Caki2 (cell line): ENCODE data around the gene ACAD11. TPM values are rescaled to one million over a fixed set of nuclear protein-coding genes. Genes with fewer than 3 reads are reported as not detected.
"Not testable (repeated sequence)": the region's sequence is repeated elsewhere in the genome, so short reads cannot be mapped to it uniquely, and the experiment has no call there.

Experiments used
- DNase-seq: peaks from one replicate; pipeline ENCODE4 v3.0.0-alpha.2; 2015; ENCODE audit warnings: low read depth
- in situ Hi-C: cut with HindIII; loops from 2 replicates; pipeline ENCODE4 v1.10.0; 2016; ENCODE audit warnings: low sequenced_read_pairs, low pct_unique_long_range_greater_than_20kb, mixed read lengths
- total RNA-seq: library from RNA; depleted of rRNA; stranded (reverse); fragments of >200 nt; shearing (Covaris generic); gene quantifications from 2 replicates; pipeline ENCODE4 v1.2.3, GENCODE V29; 2014; ENCODE audit warnings: low replicate concordance

The ACAD11 gene
- total RNA-seq, 1 experiment from 2014 or later: 6.0 TPM

GRCh38 chr3:132622148-132622547, 37.5 kb downstream of the ACAD11 start:
- DNase-seq: no peak
- in situ Hi-C loops: no loop called here

DNA sequence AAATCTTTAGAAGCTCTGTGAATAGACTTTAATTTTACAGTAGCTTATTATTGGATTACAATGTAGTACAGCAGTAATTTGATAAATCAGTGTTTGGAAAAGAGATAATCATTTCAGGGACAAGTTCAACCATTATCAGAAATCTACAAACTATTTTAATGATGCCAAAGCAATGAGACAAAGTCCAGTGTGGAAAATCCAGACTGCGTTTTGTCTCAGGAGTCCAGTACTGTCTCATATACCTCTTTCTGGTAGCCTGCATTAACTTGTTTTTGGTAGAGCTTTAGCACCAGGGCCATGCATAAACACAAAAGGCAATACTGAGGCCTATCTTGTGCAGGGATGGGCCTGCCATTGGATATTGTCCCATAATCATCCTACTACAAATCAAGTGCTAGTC, 42.8 kb downstream of the ACAD11 start:
- DNase-seq: no peak
- in situ Hi-C loops: no loop called here

DNA sequence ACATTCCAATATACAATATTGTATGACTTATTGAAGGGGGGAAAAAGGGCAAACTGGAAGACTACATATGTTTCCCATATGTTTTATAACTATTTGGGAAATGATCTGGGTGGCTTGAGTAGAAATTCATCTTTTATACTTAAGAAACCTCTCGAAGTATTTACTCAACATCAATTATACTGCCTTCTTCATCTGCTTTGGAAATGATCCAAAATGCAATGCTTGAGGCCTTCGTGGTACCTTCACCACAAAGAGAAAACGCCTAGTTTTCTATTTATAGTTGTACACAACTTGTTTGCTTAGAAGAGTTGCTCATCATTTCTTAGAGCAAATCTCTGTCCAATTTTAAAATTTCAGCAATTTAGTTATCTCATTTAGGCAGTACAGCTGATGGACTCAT, 43.7 kb downstream of the ACAD11 start:
- in situ Hi-C loops: no loop called here
- no peak for DNase-seq

DNA sequence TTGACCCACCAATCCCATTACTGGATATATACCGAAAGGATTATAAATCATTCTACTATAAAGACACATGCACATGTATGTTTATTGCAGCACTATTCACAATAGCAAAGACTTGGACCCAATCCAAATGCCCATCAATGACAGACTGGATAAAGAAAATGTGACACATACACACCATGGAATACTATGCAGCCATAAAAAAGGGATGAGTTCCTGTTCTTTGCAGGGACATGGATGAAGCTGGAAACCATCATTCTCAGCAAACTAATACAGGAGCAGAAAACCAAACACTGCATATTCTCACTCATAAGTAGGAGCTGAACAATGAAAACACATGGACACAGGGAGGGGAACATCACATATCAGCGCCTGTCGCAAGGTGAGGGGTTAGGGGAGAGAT, 44.3 kb downstream of the ACAD11 start:
- DNase-seq, in situ Hi-C loops: not testable (repeated sequence)

DNA sequence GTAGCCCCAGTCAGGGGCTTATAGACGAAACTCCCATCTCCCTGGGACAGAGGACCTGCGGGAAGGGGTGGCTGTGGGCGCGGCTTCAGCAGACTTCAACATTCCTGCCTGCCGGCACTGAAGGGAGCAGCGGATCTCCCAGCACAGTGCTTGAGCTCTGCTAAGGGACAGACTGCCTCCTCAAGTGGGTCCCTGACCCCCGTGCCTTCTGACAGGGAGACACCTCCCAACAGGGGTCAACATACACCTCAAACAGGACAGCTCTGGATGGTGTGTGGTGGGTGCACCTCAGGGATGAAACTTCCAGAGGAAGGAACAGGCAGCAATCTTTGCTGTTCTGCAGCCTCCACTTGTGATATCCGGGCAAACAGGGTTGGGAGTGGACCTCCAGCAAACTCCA, 53.0 kb downstream of the ACAD11 start:
- DNase-seq, in situ Hi-C loops: not testable (repeated sequence)

GRCh38 chr3:132606085-132606484, 53.5 kb downstream of the ACAD11 start:
- DNase-seq: no peak

GRCh38 chr3:132605374-132605792, 54.2 kb downstream of the ACAD11 start:
- DNase-seq: no peak
- in situ Hi-C loops: no loop called here

More at GRCh38 chr3:132606085-132606484, 53.5 kb downstream of the ACAD11 start:
- in situ Hi-C loops: no loop called here

- in situ Hi-C loops, DNase-seq: not testable (repeated sequence)
These were observed 59.0 kb downstream of the ACAD11 start for GRCh38 chr3:132600614-132601013.

DNA sequence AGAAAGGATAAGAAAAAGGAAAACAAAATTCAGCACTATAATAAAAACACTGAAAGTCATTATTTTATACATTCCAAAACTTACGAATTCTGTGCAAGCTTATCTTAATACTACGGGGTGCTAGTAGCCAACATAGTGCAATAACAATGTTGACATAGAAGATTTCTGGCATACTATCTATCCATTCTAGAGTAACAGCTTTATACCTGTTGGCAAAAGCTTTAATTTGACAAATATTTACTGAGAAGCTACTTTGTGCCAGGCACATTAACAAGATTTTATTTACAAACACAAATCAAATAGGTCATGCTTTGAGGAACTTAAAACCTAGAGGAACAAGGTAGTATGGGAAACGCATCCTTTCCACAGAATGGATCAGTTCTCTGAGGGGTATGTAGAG, 61.4 kb downstream of the ACAD11 start:
- no peak for DNase-seq
- in situ Hi-C loops: no loop called here

DNA sequence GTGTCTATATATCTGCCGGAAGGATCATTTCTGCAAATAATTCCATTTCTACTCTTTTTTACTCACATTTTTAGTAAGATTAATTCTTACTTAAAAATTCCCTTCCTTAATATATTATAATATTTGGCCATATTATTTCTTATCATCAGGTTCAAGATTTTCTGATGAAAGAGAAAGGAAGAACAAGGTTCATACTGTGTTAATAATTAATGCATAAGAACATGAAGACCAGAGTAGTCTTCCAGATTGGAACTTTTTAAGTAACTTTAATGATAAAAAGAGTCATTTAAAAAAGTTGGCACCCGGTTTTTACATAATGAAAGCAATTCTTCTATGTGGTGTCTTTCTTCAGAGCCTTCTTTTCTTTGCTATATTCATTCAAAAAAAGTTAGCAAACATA, 61.9 kb downstream of the ACAD11 start:
- no peak for DNase-seq
- in situ Hi-C loops: no loop called here

- no peak for DNase-seq
- in situ Hi-C loops: no loop called here
These were observed 62.7 kb downstream of the ACAD11 start, which contains the start of gene ACKR4 for GRCh38 chr3:132596816-132597433. Gene ACKR4, plus strand, starts transcription at chr3:132597270. Its CDS starts 3,128 bp downstream, at chr3:132600398.

- in situ Hi-C loops: no loop called here
- DNase-seq: no peak
These were observed 63.3 kb downstream of the ACAD11 start for GRCh38 chr3:132596326-132596725.

GRCh38 chr3:132595014-132595413, 64.6 kb downstream of the ACAD11 start:
- DNase-seq: no peak
- in situ Hi-C loops: no loop called here

- in situ Hi-C loops: no loop called here
- no peak for DNase-seq
These were observed 65.1 kb downstream of the ACAD11 start for GRCh38 chr3:132594498-132594897.

GRCh38 chr3:132593947-132594323, 65.7 kb downstream of the ACAD11 start:
- in situ Hi-C loops: no loop called here
- DNase-seq: no peak

DNA sequence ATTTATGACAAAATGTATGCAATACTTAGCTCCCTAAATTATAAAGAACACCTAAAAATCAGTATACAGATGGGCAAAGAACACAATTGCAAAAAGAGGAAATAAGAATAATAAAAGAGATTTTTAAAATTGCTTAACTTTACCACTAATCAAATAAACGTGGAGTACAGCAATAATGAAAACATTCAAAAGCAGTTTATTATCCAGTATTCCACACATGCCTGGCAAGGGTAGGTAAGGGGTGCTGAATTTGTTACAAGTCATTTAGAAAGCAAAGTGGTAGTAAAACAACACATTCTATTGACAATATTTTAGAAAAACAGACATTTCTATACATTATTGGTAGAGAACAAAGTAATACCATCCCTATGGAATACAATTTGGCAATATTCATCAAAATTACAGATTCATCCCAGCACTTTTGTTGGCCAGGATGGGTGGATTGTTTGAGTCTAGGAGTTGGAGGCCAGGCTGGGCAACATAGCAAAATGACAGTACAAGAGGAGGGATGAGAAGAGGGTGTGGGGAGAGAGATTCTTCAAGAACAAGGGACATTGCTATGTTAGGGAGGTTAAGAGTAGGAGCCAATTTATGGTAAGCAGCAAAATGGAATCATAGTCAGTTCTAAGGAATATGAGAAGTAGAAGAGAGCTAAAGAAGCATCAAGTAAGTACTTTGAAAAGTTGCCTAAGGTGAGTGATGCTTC, 66.2 kb downstream of the ACAD11 start:
- in situ Hi-C loops: no loop called here
- DNase-seq: no peak

- DNase-seq: no peak
- in situ Hi-C loops: no loop called here
These were observed 67.4 kb downstream of the ACAD11 start for GRCh38 chr3:132592216-132592615.

DNA sequence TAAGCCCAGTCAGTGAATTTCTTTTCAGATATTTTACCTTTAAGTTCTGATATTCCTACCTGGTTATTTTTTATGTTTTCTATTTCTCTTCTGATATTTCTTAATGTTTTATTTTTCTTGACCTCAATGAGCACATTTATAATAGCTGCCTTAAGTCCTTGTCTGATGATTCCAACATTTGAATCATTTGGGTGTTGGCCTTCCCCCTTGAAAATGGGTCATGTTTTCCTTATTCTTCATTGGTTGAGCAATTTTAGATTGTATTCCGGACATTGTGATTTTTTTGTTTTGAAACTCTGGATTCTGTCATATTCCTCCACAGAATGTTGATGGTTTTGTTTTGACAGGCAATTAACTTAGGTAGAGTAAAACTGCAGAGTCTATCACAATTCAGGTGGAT, 72.2 kb downstream of the ACAD11 start:
- in situ Hi-C loops: no loop called here
- DNase-seq: no peak

- no peak for DNase-seq
- in situ Hi-C loops: no loop called here
These were observed 85.8 kb downstream of the ACAD11 start for GRCh38 chr3:132573797-132574211.

DNA sequence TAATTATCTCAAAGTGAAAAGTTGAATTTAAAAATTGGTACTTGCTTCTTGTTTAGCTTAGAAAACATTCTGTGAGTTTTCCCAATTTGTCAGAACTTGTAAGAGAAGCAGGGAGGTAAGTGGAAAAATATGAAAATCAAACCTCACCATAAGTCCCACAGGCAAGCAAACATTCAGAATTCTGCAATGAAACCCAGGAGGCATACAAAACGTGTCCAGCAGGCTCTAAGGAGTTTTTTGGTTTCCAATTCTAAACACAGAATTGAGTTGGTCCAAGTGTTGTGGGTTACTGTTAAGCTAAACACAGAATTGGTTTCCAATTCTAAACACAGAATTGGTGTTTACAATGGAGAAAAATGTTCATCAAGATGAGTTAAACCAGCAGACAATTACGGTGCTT, 89.6 kb downstream of the ACAD11 start:
- no peak for DNase-seq
- in situ Hi-C loops: no loop called here
